ENCODE results near the gene FLACC1.
A peak's percentile ranks its signal among the peaks of the same experiment; 100 is the strongest.
"Not testable (repeated sequence)": the region's sequence is repeated elsewhere in the genome, so short reads cannot be mapped to it uniquely, and the experiment has no call there.

The FLACC1 gene, protein sequence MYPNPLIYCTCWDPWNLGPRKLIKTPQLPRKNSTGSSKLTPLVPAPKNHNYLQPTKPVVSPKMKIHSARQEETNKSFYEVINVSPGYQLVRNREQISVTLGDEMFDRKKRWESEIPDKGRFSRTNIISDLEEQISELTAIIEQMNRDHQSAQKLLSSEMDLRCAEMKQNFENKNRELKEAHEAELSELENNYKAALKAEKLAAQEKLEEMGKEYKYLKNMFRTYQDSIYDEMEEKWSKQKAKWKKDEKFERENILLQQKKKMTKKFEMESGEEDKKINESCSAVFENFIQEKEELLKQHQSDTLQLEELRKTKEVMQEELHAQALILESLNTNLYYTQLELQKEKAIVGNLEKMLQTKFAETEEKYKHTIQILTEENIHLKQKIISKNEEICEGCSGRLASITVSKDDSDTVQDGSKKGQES

GRCh38 chr2:201357221-201357620 lies at the start of gene FLACC1:
FLACC1 (minus strand) TSS chr2:201357345; CDS start chr2:201351404, 5,941 bp downstream.
- no peak for ATAC-seq

GRCh38 chr2:201406077-201406662 lies 49.0 kb upstream of the FLACC1 start:
- ATAC-seq = peak; percentile 43 to 82

DNA sequence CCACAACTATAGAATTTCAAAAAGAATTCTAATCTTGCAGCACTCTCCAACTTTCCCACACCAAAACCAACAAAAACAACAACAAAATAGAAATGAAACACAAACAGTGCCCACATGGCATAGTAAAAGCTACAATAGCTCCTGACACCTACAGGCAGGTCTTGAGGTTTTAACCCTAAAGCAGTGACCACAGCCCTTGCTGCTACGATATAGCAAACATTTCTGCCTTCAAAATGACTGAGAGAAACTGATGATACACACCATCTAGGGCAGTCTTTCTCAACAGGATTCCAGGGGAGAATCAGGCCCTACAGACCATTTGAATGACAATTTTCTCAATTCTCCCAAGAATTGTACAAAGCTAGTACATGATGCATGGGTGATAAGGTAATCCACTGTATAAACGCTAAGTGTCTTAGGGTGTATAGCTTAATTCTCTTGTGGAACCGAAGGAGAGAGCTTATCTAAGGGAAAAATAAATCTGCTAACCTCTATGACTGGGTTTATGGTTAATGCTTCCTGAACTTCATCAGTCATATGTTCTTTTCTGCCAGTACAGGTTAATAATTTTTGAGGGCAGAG lies 47.6 kb upstream of the FLACC1 start:
- peak in 1 of 2 donors; percentile 43 for ATAC-seq

DNA sequence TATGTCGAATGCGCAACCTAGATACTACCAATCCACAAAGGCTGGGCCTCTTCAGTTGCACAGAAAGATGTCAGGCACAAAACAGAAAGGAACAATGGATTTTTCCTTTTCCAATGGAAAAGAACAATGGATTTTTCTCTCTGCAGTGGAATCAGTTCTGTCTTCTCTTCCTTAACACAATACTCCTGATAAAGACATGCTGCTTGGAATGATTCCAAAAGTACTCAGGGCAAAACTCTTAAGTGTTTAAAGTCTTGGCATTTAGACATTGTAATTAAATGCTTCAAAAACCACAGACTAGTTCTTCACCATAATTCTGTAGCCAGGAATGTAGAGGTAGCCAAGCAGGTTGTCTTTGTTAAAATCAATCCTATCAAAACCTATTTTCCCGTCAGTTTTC lies 46.7 kb upstream of the FLACC1 start:
- ATAC-seq = no peak

- ATAC-seq = no peak
Observed at GRCh38 chr2:201402651-201403562, 45.8 kb upstream of the FLACC1 start.

- ATAC-seq = no peak
Observed at GRCh38 chr2:201401815-201402214, 44.7 kb upstream of the FLACC1 start.

DNA sequence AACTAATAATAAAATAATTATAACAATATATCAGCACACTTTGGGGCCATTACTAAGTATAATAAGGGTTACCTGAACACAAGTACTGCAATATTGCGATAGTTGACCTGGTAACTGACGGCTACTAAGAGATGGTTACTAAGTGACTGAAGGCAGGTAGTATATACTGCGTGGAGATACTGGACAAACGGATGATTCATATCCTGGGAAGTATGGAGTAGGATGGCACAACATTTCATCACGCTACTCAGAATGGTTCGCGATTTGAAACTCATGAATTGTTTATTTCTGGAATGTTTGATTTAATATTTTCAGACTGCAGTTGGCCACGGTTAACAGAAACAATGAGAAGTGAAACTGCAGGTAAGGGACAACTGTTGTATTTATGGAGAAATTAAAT lies 39.5 kb upstream of the FLACC1 start:
- ATAC-seq = no peak

- ATAC-seq = no peak
Observed at GRCh38 chr2:201383136-201383535, 26.0 kb upstream of the FLACC1 start.

DNA sequence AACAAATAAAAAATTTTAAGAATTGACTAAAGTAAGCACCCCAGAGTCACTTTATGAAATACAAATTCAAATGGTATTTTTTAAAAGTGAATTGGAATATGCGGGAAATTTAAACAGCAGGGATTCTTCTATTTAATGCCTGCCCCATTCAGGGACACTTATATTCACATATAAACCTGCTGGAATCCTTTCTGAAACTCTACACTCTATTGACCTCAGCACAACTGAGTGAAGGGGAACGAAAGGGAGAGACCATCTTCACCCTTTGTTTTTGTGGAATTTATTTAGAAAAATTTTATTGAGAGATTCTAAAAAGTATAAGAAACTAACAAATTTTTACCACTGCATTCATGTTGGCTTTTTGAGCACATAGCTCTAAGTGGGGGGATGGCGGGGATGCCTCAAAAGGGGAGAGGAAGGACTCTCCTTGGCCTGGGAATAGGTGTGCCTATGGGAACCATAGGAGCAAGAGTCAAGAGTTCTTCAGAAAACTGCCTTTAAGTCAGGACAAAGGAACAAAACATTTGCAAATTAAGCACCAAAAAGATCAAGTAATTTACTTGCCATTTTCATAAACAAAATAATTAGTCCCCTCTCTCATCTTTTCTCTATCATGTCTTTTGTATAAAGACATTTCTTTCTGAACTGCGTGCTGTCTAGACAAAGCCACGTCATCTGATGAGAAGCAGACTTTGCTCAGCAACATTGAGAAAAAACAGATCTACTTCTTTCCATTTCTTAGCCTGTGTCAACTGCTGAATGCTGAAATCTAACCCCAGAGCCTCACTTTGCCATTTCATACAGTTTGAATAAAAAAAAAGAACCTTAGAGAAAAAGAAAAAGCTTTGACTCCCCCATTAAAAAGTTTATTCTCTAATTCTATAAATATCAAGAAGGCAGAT lies 21.6 kb upstream of the FLACC1 start:
- no peak for ATAC-seq

- no peak for ATAC-seq
Observed at GRCh38 chr2:201377218-201377617, 20.1 kb upstream of the FLACC1 start.

DNA sequence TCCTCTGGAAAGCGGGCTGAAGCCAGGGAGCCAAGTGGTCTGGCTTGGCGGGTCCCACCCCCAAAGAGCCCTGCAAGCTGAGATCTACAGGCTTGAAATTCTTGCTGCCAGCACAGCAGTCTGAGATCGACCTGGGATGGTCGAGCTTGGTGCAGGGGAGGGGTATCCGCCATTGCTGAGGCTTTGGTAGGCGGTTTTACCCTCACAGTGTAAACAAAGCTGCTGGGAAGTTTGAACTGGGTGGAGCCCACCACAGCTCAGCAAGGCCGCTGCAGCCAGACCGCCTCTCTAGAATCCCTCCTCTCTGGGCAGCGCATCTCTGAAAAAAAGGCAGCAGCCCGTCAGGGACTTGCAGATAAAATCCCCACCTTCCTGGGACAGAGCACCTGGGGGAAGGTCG lies 12.6 kb upstream of the FLACC1 start:
- ATAC-seq = no peak

DNA sequence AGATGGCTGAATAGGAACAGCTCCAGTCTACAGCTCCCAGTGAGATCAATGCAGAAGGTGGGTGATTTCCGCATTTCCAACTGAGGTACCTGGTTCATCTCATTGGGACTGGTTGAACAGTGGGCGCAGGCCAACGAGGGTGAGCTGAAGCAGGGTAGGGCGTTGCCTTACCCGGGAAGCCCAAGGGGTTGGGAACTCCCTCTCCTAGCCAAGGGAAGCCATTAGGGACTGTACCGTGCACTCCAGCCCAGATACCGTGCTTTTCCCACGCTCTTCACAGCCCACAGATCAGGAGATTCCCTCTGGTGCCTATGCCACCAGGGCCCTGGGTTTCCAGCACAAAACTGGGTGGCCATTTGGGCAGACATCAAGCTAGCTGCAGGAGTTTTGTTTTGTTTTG lies 12.2 kb upstream of the FLACC1 start:
- not testable (repeated sequence) for ATAC-seq

- ATAC-seq = no peak
Observed at GRCh38 chr2:201366146-201366545, 9.0 kb upstream of the FLACC1 start.

GRCh38 chr2:201363857-201364560 lies 6.9 kb upstream of the FLACC1 start:
- ATAC-seq = peak; percentile 76 to 85

DNA sequence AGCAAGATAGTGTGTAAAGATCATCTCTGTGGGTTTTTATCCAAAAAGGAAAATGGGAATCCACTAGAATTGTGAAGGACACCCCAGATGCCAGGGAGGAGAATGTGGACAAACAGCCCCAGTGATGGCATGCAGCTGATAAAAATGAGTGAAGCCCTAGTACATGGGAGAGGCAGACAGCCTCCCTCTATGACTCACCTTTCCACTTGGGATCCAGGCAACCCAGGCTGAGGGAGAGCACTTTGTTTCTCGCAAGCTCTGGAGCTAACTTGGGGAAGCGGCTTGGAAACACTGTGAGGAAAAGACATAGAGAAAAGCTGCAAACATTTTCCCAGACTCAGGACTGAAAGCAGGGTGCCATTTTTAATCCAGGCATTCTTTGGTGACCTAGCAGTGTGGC lies 5.3 kb upstream of the FLACC1 start:
- no peak for ATAC-seq

DNA sequence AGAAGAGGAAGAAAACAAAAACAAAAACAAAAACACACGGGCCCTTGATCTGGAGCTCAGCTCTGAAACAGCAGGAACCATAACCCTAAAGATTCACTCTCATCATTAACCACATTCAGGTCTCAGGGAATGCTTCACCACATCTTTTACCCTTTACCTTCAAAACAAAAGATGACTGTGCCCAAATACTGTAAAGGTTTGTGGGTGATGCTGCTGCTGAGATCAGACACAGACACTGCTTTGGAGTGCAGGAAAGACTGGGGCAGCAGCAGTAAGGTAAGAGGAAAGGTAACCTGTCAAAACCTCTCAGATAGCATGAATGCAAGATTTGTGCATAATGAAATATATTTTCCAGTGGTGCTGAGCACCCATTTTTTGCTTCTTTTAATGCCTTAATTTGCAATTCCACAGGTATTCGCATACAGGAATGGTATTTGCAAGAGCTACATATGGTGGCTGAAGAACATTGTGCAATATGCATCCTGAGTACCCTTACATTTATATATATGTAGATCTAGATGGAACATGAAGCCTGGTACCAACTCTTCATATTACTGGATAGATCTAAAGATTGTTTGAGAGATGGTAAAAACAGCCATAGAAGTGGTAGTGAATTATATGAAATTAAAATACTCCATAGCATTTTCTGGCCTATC lies 4.1 kb upstream of the FLACC1 start:
- ATAC-seq = no peak

GRCh38 chr2:201360256-201360655 lies 3.1 kb upstream of the FLACC1 start:
- ATAC-seq = no peak

- peak; percentile 68 to 78 for ATAC-seq
Observed at GRCh38 chr2:201358684-201359083, 1.5 kb upstream of the FLACC1 start.

DNA sequence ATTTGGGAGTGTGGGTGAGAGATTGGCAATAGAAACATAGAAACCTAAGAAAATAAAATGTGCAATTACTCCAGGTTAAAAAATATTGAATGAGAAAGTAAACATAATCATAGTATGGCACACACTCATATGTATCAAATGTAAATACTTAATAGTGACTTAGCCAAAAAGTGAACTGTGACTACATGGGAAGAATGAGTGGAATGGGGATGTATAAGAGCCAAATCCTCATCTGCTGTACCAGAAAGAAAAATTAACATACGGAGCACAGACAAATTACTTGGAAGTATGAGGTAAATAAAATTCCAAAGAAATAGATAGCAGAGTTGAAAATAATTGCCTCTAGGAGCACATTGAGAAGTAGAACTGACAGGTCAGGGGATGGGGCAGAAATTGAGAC lies 4.0 kb downstream of the FLACC1 start:
- no peak for ATAC-seq

DNA sequence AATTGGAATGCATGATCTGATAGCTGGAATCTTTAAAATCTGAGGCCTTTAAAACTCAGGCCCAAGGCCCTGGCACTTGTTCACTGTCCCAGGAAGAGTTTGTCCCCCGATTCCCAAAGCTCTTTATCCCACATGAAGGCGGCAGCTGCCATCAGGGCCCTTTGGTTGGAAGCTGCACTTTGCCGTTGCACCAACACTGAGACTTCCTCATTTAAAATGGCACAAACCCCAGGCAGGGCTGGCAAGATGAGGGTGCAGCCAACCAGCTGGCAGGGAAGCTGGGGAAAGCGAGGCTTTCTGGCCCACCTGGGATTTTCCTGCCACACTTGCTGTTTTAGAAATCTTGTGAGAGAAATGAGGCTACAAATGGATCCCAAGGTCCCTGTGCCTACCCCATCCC lies 6.3 kb downstream of the FLACC1 start:
- ATAC-seq = no peak

GRCh38 chr2:201349601-201350000 lies 7.5 kb downstream of the FLACC1 start:
- no peak for ATAC-seq
